HL-60 (cell line): ENCODE results near the gene IL10RA.

Experiments
- DNase-seq, 2 experiments: peaks; one replicate each; pipeline ENCODE4 v3.0.0-alpha.2; 2010 to 2020; ENCODE audit warnings: low read depth in 1 of 2, low spot score in 1 of 2
- H3K27ac ChIP-seq: fragments of 250-450 bp; sonication (Bioruptor Pico); replicated peaks from 2 replicates; pipeline ENCODE4 v1.5.1; 2020; ENCODE audit warnings: mild to moderate bottlenecking, moderate library complexity
- H3K27me3 ChIP-seq: fragments of 250-450 bp; sonication (Bioruptor Pico); 2 replicates; pipeline ENCODE4 v1.5.1; 2021; ENCODE audit warnings: mild to moderate bottlenecking, moderate library complexity; ENCODE audit not compliant: insufficient read depth, poor library complexity, severe bottlenecking
- H3K4me3 ChIP-seq: replicated peaks from 2 replicates; pipeline ENCODE4 v1.5.1; 2011; ENCODE audit warnings: mild to moderate bottlenecking, control low read depth, low read length; ENCODE audit not compliant: insufficient read depth
- GABPA ChIP-seq: IDR thresholded peaks from 2 replicates; pipeline ENCODE4 v1.6.1; 2012; ENCODE audit warnings: low read depth
- POLR2AphosphoS5 ChIP-seq: IDR thresholded peaks from 2 replicates; pipeline ENCODE4 v1.6.1; 2012; ENCODE audit warnings: low read depth
- SPI1 ChIP-seq: IDR thresholded peaks from 2 replicates; pipeline ENCODE4 v1.6.1; 2012; ENCODE audit warnings: low read depth, mild to moderate bottlenecking, borderline replicate concordance
- TF ChIP-seq, protein P1 (sequence below): IDR thresholded peaks from one replicate; pipeline ENCODE4 v1.5.1; 2011; ENCODE audit warnings: low read length, control low read depth, inconsistent platforms; ENCODE audit not compliant: insufficient read depth
- TF ChIP-seq, protein P2 (sequence below): IDR thresholded peaks from 2 replicates; pipeline ENCODE4 v1.6.1; 2012; ENCODE audit warnings: low read depth; ENCODE audit not compliant: insufficient replicate concordance

The IL10RA gene

DNA sequence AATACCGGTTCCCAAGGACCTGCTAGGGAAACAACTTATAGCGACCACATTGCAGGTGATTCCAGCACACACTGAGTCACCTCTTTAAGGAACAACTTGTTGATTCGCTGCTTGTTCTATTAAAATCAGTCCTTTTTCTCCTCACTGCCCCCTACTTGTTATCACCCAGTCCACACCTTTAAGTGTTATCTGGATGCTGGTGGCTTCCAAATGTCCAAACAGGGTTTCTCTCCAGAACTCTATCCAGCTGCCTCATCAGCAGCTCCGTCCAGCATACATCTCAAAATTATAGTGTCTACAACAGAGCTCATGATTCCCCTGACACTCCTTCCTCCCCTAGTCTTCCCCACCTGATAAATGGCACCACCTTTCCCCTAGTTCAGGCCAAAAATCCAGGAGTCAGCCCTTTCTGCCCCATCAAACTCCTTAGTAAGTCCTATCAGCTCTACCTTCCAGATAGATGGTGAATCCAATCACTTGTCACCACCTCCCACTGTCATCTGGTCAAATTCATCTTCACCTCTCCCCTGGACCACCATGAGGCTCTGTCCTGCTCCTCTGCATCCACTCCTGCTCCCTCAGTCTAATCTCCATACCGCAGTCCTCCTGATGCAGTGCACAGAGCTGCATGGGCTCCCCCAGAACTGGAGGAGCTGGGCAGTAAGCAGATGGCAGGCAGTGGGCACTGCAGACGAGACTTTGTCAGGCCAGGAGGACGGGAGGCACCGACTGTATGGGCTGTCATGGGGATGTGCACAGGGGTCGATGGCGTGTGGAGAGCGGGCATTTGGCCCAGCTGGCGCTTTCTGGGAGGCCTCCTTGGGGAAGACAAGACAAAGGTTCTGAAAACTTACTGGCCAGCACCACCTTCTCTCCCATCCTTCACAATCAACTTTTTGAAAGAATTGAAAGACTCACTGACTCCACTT, 19.3 kb downstream of the IL10RA start:
- TF ChIP-seq POLR2AphosphoS5 (no peak), SPI1 (no peak), GABPA (no peak)
- TF ChIP-seq, protein P1, sequence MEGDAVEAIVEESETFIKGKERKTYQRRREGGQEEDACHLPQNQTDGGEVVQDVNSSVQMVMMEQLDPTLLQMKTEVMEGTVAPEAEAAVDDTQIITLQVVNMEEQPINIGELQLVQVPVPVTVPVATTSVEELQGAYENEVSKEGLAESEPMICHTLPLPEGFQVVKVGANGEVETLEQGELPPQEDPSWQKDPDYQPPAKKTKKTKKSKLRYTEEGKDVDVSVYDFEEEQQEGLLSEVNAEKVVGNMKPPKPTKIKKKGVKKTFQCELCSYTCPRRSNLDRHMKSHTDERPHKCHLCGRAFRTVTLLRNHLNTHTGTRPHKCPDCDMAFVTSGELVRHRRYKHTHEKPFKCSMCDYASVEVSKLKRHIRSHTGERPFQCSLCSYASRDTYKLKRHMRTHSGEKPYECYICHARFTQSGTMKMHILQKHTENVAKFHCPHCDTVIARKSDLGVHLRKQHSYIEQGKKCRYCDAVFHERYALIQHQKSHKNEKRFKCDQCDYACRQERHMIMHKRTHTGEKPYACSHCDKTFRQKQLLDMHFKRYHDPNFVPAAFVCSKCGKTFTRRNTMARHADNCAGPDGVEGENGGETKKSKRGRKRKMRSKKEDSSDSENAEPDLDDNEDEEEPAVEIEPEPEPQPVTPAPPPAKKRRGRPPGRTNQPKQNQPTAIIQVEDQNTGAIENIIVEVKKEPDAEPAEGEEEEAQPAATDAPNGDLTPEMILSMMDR: no peak
- TF ChIP-seq, protein P2, sequence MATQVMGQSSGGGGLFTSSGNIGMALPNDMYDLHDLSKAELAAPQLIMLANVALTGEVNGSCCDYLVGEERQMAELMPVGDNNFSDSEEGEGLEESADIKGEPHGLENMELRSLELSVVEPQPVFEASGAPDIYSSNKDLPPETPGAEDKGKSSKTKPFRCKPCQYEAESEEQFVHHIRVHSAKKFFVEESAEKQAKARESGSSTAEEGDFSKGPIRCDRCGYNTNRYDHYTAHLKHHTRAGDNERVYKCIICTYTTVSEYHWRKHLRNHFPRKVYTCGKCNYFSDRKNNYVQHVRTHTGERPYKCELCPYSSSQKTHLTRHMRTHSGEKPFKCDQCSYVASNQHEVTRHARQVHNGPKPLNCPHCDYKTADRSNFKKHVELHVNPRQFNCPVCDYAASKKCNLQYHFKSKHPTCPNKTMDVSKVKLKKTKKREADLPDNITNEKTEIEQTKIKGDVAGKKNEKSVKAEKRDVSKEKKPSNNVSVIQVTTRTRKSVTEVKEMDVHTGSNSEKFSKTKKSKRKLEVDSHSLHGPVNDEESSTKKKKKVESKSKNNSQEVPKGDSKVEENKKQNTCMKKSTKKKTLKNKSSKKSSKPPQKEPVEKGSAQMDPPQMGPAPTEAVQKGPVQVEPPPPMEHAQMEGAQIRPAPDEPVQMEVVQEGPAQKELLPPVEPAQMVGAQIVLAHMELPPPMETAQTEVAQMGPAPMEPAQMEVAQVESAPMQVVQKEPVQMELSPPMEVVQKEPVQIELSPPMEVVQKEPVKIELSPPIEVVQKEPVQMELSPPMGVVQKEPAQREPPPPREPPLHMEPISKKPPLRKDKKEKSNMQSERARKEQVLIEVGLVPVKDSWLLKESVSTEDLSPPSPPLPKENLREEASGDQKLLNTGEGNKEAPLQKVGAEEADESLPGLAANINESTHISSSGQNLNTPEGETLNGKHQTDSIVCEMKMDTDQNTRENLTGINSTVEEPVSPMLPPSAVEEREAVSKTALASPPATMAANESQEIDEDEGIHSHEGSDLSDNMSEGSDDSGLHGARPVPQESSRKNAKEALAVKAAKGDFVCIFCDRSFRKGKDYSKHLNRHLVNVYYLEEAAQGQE: no peak
- H3K27ac ChIP-seq: no peak overlapping the region
- no peak for DNase-seq
- no peak overlapping the region for H3K4me3 ChIP-seq
- H3K27me3 ChIP-seq: no peaks in the 10 kb centered on the region

DNA sequence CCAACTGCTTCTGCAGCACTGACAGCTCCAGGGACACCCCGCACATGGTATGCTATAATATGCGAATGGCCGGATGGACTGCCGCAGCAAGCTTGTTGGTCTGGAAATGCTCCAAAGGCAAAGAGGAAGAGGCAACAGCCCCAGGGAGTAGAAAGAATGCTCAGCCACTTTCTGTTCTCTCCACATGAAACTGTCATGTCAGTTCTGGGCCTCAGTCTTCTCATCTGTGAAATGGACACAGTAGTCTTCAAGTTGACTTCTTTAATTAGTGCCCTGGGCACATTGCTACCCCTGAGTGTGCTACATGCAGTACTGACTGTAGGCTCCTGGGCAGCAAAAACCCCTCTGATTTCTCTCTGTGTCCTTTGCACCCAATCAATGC, 19.9 kb downstream of the IL10RA start:
- DNase-seq: no peak
- no peak overlapping the region for H3K27ac ChIP-seq
- no peak overlapping the region for H3K4me3 ChIP-seq
- TF ChIP-seq, protein P2: no peak
- TF ChIP-seq POLR2AphosphoS5 (no peak), GABPA (no peak), SPI1 (no peak)
- TF ChIP-seq, protein P1: no peak
- no peaks in the 10 kb centered on the region for H3K27me3 ChIP-seq

DNA sequence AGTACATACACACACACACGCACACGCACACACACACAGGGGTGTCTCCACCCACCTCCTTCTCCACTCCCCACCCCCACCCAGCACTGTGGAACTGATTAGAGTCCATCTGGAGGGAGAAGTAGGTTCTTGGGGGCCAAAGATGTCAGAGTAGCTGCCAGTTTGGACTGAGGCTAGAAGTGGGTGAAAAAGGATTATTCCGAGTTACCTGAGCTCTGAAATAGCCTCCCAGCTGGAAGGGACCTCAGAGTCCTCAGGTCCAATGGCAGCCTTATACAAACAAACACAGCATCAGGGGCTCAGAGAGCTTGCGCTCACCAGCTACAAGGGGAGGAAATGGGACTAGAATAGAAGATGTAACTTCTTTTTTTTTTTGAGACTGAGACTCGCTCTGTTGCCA, 20.8 kb downstream of the IL10RA start:
- Histone ChIP-seq H3K4me3 (no peak overlapping the region), H3K27me3 (no peaks in the 10 kb centered on the region), H3K27ac (no peak overlapping the region)
- TF ChIP-seq, protein P1: no peak
- TF ChIP-seq POLR2AphosphoS5 (no peak), GABPA (no peak), SPI1 (no peak)
- TF ChIP-seq, protein P2: no peak
- DNase-seq: no peak
